WI38 (cell line): ENCODE measurements around the gene KANSL3.

Experiments
- H3K4me3 ChIP-seq: 2 replicates; pipeline ENCODE4 v1.5.1; 2011; ENCODE audit warnings: low read depth, mild to moderate bottlenecking, control low read depth, low read length
- CTCF ChIP-seq: IDR thresholded peaks from 2 replicates; pipeline ENCODE4 v1.5.1; 2012; ENCODE audit warnings: low read depth, mild to moderate bottlenecking, control low read depth, low read length

Gene KANSL3

GRCh38 chr2:96633641-96634040 is 4.5 kb downstream of the KANSL3 start:
- no peak for TF ChIP-seq CTCF
- no peak overlapping the region for H3K4me3 ChIP-seq

GRCh38 chr2:96631804-96632435 is 6.2 kb downstream of the KANSL3 start:
- H3K4me3 ChIP-seq = no peak overlapping the region
- no peak for TF ChIP-seq CTCF

GRCh38 chr2:96626553-96626942 is 11.6 kb downstream of the KANSL3 start:
- TF ChIP-seq CTCF = no peak

GRCh38 chr2:96625571-96626552 is 12.2 kb downstream of the KANSL3 start:
- H3K4me3 ChIP-seq = no peak overlapping the region
- TF ChIP-seq CTCF = no peak

More at GRCh38 chr2:96626553-96626942, 11.6 kb downstream of the KANSL3 start:
- no peak overlapping the region for H3K4me3 ChIP-seq

GRCh38 chr2:96623116-96623515 is 15.0 kb downstream of the KANSL3 start:
- TF ChIP-seq CTCF = no peak
- no peak overlapping the region for H3K4me3 ChIP-seq

GRCh38 chr2:96622544-96622943 is 15.6 kb downstream of the KANSL3 start:
- H3K4me3 ChIP-seq = no peak overlapping the region
- TF ChIP-seq CTCF = no peak

GRCh38 chr2:96618596-96619283 is 19.4 kb downstream of the KANSL3 start:
- H3K4me3 ChIP-seq = no peak overlapping the region
- TF ChIP-seq CTCF = no peak
